Progenitor cell of endocrine pancreas (in vitro differentiated cells): Measurements from ENCODE around the gene SEMA4F. TPM values are rescaled to one million over a fixed set of nuclear protein-coding genes. Genes with fewer than 3 reads are reported as not detected.

ENCODE experiments used
- DNase-seq: peaks from one replicate; pipeline ENCODE4 v3.0.0; 2021; ENCODE audit warnings: low spot score; ENCODE audit not compliant: unreplicated experiment
- H3K27ac Mint-ChIP-seq: 2 replicates; pipeline ENCODE4 v1.8.0; 2021; ENCODE audit warnings: mild to moderate bottlenecking, moderate library complexity, mixed read lengths
- H3K27me3 Mint-ChIP-seq: 2 replicates; pipeline ENCODE4 v1.8.0; 2021; ENCODE audit warnings: mixed read lengths
- H3K36me3 Mint-ChIP-seq: 2 replicates; pipeline ENCODE4 v1.8.0; 2022; ENCODE audit warnings: mixed read lengths; ENCODE audit not compliant: insufficient read depth
- H3K4me1 Mint-ChIP-seq: 2 replicates; pipeline ENCODE4 v1.8.0; 2021; ENCODE audit warnings: low read depth, mixed read lengths
- H3K4me3 Mint-ChIP-seq: 2 replicates; pipeline ENCODE4 v1.8.0; 2021; ENCODE audit warnings: low read depth, mild to moderate bottlenecking, moderate library complexity, mixed read lengths
- H3K9me3 Mint-ChIP-seq: 2 replicates; pipeline ENCODE4 v1.8.0; 2021; ENCODE audit warnings: low read depth, mixed read lengths
- CTCF ChIP-seq: fragments of 200-600 bp; sonication (generic); IDR thresholded peaks from one replicate; pipeline ENCODE4 v1.5.0; 2021; ENCODE audit warnings: antibody characterized with exemption, mild to moderate bottlenecking; ENCODE audit not compliant: unreplicated experiment
- total RNA-seq: library from RNA; stranded (reverse); gene quantifications from 2 replicates; pipeline ENCODE4 v1.2.1, GENCODE V29; 2021

SEMA4F gene
- total RNA-seq, 1 donor from 2014 or later, result 11.5 TPM

GRCh38 chr2:74693668-74694067 lies 39.6 kb downstream of the SEMA4F start:
- Mint-ChIP-seq H3K36me3 (no peaks in the 10 kb centered on the region), H3K4me1 (peaks cover 2% of the 10 kb centered on the region), H3K27ac (no peak overlapping the region), H3K27me3 (peaks cover 13% of the 10 kb centered on the region), H3K4me3 (no peak overlapping the region), H3K9me3 (no peaks in the 10 kb centered on the region)
- DNase-seq, result no peak
- TF ChIP-seq CTCF, result no peak

- Mint-ChIP-seq H3K9me3 (no peaks in the 10 kb centered on the region), H3K27me3 (peaks cover 13% of the 10 kb centered on the region), H3K4me1 (peaks cover 2% of the 10 kb centered on the region), H3K27ac (no peak overlapping the region), H3K36me3 (no peaks in the 10 kb centered on the region), H3K4me3 (no peak overlapping the region)
- no peak for DNase-seq
- no peak for TF ChIP-seq CTCF
These were observed 40.2 kb downstream of the SEMA4F start for GRCh38 chr2:74694281-74694680.

- Mint-ChIP-seq H3K4me1 (peaks cover 1% of the 10 kb centered on the region), H3K27ac (no peak overlapping the region), H3K36me3 (no peaks in the 10 kb centered on the region), H3K9me3 (peaks cover 5% of the 10 kb centered on the region), H3K4me3 (no peak overlapping the region), H3K27me3 (peaks cover 23% of the 10 kb centered on the region)
- TF ChIP-seq CTCF, result no peak
- DNase-seq, result no peak
These were observed 41.6 kb downstream of the SEMA4F start for GRCh38 chr2:74695663-74696062.

- no peak for TF ChIP-seq CTCF
- Mint-ChIP-seq H3K9me3 (peaks cover 5% of the 10 kb centered on the region), H3K4me3 (no peak overlapping the region), H3K27me3 (peaks cover 30% of the 10 kb centered on the region), H3K27ac (no peak overlapping the region), H3K36me3 (no peaks in the 10 kb centered on the region), H3K4me1 (no peaks in the 10 kb centered on the region)
- no peak for DNase-seq
These were observed 42.8 kb downstream of the SEMA4F start for GRCh38 chr2:74696829-74697228.

- Mint-ChIP-seq H3K4me1 (no peaks in the 10 kb centered on the region), H3K27me3 (peaks cover 24% of the 10 kb centered on the region), H3K4me3 (no peak overlapping the region), H3K27ac (no peak overlapping the region), H3K9me3 (peaks cover 5% of the 10 kb centered on the region), H3K36me3 (no peaks in the 10 kb centered on the region)
- no peak for TF ChIP-seq CTCF
- no peak for DNase-seq
These were observed 46.8 kb downstream of the SEMA4F start for GRCh38 chr2:74700643-74701372.
